T-helper 17 cell (primary cell): Measurements from ENCODE around the gene TERT. TPM values are rescaled to one million over a fixed set of nuclear protein-coding genes. Genes with fewer than 3 reads are reported as not detected.

Experiments
- ATAC-seq: fragments of 150-1000 bp; cut with Tn5 transposase; 2 replicates; pipeline ENCODE4 v1.10.0; 2021; ENCODE audit warnings: mild to moderate bottlenecking, moderate library complexity
- DNase-seq, 3 donors: peaks; one replicate each; pipeline versions ENCODE4 v3.0.0 to v3.0.0-alpha.2; 2020 to 2021
- H3K9me3 ChIP-seq: one replicate; pipeline ENCODE4 v1.7.0; 2013; ENCODE audit warnings: low read length, mild to moderate bottlenecking; ENCODE audit not compliant: control insufficient read depth, poor library complexity, severe bottlenecking
- H3K27ac Mint-ChIP-seq: one replicate; pipeline ENCODE4 v1.8.0; 2022; ENCODE audit warnings: mild to moderate bottlenecking, moderate library complexity, mixed read lengths
- H3K27me3 Mint-ChIP-seq: one replicate; pipeline ENCODE4 v1.8.0; 2022; ENCODE audit warnings: mixed read lengths
- H3K36me3 Mint-ChIP-seq: one replicate; pipeline ENCODE4 v1.8.0; 2022; ENCODE audit warnings: low read depth, mixed read lengths
- H3K4me1 Mint-ChIP-seq: one replicate; pipeline ENCODE4 v1.8.0; 2022; ENCODE audit warnings: mild to moderate bottlenecking, mixed read lengths
- H3K4me3 Mint-ChIP-seq: one replicate; pipeline ENCODE4 v1.8.0; 2022; ENCODE audit warnings: mild to moderate bottlenecking, moderate library complexity, mixed read lengths
- total RNA-seq, 4 donors: library from RNA in 2 of 4; stranded (reverse) in 2 of 4; gene quantifications; one replicate each; pipeline ENCODE4 v1.2.3 and lab custom pipeline; 2022 to 2026

Gene TERT
- total RNA-seq, 2 donors from 2014 or later = 0.10 to 0.80 TPM

DNA sequence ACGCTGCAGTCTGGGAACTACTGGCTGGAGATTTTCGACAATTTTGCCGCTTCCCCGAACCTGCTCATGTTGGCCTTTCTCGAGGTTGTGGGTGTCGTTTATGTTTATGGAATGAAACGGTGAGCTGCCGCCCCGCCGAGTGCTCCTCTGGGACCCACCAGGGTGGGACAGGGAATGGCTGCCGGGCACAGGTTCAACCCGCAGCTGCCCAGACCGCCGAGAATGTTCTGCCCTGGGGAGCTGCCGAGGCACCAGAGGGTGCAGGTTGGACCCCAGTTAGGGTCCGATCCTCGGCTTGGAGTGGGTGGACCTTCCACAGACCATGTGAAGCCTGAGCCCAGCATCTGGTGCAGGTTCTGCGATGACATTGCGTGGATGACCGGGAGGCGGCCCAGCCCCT, 50.6 kb downstream of the TERT start:
- Mint-ChIP-seq H3K4me3 (no peak overlapping the region), H3K36me3 (peaks cover 4% of the 10 kb centered on the region), H3K27ac (no peak overlapping the region), H3K27me3 (peaks cover 10% of the 10 kb centered on the region), H3K4me1 (no peaks in the 10 kb centered on the region)
- H3K9me3 ChIP-seq = no peaks in the 10 kb centered on the region
- ATAC-seq (no peak), DNase-seq (no peak)

DNA sequence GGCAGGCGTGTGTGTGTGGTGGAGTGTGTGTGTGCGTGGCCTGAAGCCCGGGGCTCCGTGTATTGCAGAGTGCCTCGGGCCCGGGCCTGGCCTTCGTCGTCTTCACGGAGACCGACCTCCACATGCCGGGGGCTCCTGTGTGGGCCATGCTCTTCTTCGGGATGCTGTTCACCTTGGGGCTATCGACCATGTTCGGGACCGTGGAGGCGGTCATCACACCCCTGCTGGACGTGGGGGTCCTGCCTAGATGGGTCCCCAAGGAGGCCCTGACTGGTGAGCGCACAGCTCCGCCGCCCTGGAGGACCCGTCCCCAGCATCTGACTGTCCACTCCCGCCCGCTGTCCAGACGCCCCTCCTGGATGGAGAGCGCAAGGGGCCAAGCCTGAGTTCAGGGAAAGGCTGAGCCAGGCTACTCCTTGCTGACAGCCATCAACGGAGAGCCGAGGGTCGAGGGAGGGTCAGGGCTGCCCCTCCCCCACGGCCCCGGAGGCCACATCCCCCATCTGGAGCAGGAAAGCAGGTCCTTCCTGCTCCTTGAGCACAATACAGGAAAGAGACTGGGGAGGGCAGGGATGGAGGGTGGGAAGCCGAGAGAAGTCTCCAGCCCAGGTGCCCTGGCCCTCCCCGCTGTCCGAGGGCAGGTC, 51.3 kb downstream of the TERT start:
- Mint-ChIP-seq H3K27me3 (peaks cover 10% of the 10 kb centered on the region), H3K36me3 (peaks cover 4% of the 10 kb centered on the region), H3K27ac (no peak overlapping the region), H3K4me1 (no peaks in the 10 kb centered on the region), H3K4me3 (no peak overlapping the region)
- DNase-seq (no peak), ATAC-seq (no peak)
- no peaks in the 10 kb centered on the region for H3K9me3 ChIP-seq

DNA sequence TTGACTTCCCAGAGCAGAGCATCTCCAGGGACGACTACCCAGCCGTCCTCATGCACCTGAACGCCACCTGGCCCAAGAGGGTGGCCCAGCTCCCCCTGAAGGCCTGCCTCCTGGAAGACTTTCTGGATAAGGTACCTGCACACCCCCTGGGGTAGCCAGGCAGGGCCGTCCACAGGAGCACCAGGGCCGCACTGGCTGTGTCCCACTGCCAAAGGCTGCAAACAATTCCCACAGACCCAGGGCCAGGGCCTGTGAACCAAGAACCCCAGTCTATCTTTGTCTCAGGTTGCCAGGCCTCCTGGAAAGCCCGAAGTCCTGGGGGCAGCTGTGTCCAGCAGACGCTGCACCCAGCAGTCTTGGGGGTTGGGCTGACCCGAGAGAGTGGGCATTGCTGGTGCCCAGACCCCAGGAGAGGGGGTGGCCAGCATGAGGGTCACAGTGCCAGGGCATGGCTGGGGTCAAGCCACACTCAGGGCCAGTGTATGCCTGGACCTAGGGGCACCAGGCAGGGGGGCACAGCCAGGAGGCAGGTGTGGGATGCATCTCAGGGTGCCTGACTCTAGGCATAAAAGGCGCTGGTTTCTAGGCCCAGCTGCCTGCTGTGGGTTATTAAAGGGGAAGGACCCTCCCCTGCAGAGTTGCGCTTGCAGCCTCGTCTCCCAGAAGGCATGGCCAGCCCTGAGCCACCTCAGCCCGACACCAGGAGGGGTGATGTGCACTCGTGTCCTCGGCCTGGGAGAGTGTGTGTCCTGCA, 52.0 kb downstream of the TERT start:
- no peaks in the 10 kb centered on the region for H3K4me1 Mint-ChIP-seq
- H3K27me3 Mint-ChIP-seq = peaks cover 5% of the 10 kb centered on the region
- no peak overlapping the region for H3K4me3 Mint-ChIP-seq
- H3K36me3 Mint-ChIP-seq = peaks cover 4% of the 10 kb centered on the region
- H3K27ac Mint-ChIP-seq = no peak overlapping the region
- ATAC-seq (no peak), DNase-seq (no peak)
- H3K9me3 ChIP-seq = no peaks in the 10 kb centered on the region

DNA sequence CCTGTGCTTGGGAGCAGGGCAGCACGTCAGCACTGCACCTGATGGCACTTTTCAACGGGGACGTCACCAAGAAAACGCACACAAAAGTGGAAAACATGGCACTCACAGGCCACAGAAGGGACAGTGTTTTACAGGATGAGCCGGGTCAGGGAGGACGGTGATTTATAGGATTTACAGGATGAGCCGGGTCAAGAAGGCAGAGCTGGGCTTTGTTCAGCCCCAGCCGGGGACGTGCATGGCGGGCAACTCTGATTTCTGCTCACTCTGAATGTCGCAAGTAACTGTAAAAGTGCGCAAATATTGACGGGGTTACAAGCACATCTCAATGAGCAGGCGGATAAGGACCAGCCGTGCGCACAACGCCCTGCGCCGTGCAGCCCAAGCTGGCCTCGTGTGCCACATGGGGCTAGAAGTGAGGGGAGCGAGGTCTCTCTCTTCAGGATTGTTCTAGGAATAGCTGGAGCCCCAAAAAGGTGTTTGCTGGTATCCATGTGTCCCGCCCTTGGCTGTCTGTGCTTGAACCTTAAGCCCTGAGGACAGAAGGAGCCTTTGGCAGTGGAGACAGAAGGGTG, 53.3 kb downstream of the TERT start:
- Mint-ChIP-seq H3K36me3 (peaks cover 4% of the 10 kb centered on the region), H3K4me3 (no peak overlapping the region), H3K27me3 (peaks cover 5% of the 10 kb centered on the region), H3K4me1 (no peaks in the 10 kb centered on the region), H3K27ac (no peak overlapping the region)
- H3K9me3 ChIP-seq = no peaks in the 10 kb centered on the region
- ATAC-seq = no peak
- DNase-seq = no peak

GRCh38 chr5:1240496-1241260, 54.2 kb downstream of the TERT start:
- peaks cover 4% of the 10 kb centered on the region for H3K36me3 Mint-ChIP-seq
- ATAC-seq (no peak), DNase-seq (no peak)
- no peaks in the 10 kb centered on the region for H3K9me3 ChIP-seq
- no peaks in the 10 kb centered on the region for H3K4me1 Mint-ChIP-seq
- H3K27ac Mint-ChIP-seq = no peak overlapping the region
- H3K4me3 Mint-ChIP-seq = no peak overlapping the region
- peaks cover 5% of the 10 kb centered on the region for H3K27me3 Mint-ChIP-seq

DNA sequence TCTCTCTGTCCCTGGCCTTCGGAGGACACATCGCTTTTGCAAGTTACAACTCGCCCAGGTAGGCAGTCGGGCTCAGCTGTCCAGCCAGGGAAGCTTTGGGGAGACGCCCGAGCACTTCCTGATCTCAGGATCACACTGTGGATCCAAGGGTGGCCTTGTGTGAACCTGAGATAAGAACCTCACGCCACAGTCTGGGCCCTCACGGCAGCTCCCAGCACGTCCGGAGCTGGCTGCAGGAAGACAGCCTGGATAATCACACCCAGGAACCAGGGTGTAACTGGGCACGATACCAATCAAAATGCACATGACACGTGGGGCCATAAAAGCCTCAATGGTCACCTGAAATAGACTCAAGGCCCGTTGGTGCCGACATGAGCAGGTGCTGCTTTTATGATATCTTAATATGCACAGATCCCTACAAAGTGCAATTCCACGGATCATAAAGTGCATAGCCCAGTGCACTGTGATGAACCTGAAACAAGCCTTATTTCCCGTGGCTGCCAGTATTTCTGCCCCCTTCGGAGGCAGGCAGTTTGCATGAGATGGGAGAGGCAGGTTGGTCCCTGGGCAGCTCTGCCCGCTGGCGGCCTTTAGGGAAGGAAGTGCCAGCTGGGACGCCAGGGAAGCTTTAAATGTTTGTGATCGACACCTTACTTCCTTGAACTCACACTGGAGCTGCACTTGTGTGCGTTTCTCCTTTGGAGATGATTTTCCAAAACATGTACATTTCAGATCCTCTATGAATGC, 55.2 kb downstream of the TERT start:
- H3K4me1 Mint-ChIP-seq = no peaks in the 10 kb centered on the region
- no peak overlapping the region for H3K4me3 Mint-ChIP-seq
- peaks cover 5% of the 10 kb centered on the region for H3K27me3 Mint-ChIP-seq
- no peak overlapping the region for H3K27ac Mint-ChIP-seq
- no peak for DNase-seq
- ATAC-seq = no peak
- H3K9me3 ChIP-seq = no peaks in the 10 kb centered on the region
- H3K36me3 Mint-ChIP-seq = peaks cover 4% of the 10 kb centered on the region

DNA sequence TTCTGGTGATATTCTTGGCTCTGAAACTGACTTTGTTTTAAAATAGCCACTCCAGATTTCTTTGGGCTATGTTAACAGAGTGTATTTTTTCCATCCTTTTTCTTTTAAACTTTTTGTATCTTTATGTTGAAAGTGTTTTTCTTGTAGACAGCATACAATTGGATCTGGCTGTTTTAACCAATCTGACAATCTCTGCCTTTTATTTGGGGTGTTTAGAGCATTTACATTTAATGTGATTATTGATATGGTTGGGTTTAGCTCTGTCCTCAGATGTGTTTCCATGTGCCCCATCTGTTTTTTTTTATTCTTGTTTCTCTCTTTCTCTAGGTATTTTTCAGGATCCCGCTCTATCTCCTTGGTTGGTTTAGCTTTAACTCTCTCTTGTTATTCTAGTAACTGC, 59.0 kb downstream of the TERT start:
- DNase-seq (no peak), ATAC-seq (no peak)
- no peak overlapping the region for H3K27ac Mint-ChIP-seq
- no peaks in the 10 kb centered on the region for H3K4me1 Mint-ChIP-seq
- H3K27me3 Mint-ChIP-seq = peaks cover 6% of the 10 kb centered on the region
- H3K9me3 ChIP-seq = no peaks in the 10 kb centered on the region
- no peak overlapping the region for H3K4me3 Mint-ChIP-seq
- peaks cover 4% of the 10 kb centered on the region for H3K36me3 Mint-ChIP-seq

DNA sequence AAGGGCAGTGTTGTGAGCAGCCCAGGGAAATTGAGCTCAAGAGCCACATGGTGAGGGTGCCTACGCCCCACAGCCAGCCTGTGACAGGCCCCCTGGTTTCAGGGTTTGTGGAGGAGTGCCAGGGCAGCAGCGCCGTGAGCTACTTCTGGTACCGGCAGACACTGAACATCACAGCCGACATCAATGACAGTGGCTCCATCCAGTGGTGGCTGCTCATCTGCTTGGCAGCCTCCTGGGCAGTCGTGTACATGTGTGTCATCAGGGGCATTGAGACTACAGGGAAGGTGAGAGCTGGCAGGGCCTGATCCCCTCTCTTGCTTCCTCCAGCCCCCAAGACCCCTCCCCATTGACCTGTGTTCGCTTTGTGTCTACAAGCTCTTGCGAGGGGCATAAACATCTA, 59.5 kb downstream of the TERT start:
- DNase-seq (no peak), ATAC-seq (no peak)
- H3K4me3 Mint-ChIP-seq = no peak overlapping the region
- H3K27ac Mint-ChIP-seq = no peak overlapping the region
- H3K36me3 Mint-ChIP-seq = peaks cover 2% of the 10 kb centered on the region
- no peaks in the 10 kb centered on the region for H3K9me3 ChIP-seq
- peaks cover 9% of the 10 kb centered on the region for H3K27me3 Mint-ChIP-seq
- H3K4me1 Mint-ChIP-seq = no peaks in the 10 kb centered on the region

DNA sequence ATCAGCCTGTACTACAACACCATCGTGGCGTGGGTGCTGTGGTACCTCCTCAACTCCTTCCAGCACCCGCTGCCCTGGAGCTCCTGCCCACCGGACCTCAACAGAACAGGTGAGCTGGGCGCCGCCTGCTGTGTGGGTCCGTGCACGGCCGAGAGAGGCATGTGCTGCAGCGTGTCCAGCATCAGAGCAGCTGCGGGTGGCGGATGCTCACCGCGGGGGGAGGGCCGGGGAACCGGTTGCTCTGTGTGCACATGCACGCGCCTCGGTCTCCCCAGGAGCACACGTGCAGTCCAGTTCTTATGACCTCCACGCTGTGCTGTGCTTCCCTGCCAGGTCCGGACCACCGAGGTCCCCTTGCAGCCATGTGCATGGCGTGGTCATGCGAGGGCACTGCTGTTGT, 62.1 kb downstream of the TERT start:
- H3K4me1 Mint-ChIP-seq = no peaks in the 10 kb centered on the region
- peaks cover 3% of the 10 kb centered on the region for H3K36me3 Mint-ChIP-seq
- no peaks in the 10 kb centered on the region for H3K9me3 ChIP-seq
- H3K27ac Mint-ChIP-seq = no peak overlapping the region
- DNase-seq = no peak
- peaks cover 33% of the 10 kb centered on the region for H3K27me3 Mint-ChIP-seq
- no peak for ATAC-seq
- H3K4me3 Mint-ChIP-seq = no peak overlapping the region

- Mint-ChIP-seq H3K27ac (no peak overlapping the region), H3K27me3 (peaks cover 36% of the 10 kb centered on the region), H3K4me1 (no peaks in the 10 kb centered on the region), H3K36me3 (peaks cover 3% of the 10 kb centered on the region), H3K4me3 (no peak overlapping the region)
- ATAC-seq = no peak
- no peak for DNase-seq
- no peaks in the 10 kb centered on the region for H3K9me3 ChIP-seq
These were observed 63.4 kb downstream of the TERT start for GRCh38 chr5:1231354-1231905.

DNA sequence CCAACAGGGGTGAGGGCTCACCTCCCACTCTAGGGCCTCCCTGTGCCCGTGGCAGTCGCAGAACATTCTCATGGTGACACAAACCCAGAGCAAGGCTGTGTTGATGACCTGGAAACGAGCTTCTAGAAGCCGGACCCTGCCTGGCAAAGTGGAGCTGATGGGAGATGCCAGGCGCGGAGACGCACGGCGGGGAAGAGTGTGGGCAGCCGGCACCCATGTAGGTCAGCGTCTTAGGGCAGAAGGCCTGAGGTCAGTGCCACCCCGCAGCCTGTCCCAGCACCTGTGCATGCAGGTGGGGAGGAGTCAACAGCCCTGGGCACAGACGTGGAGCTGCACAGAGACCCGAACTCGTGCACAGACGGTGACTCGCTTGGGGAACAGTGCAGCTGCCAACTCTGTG, 64.3 kb downstream of the TERT start:
- Mint-ChIP-seq H3K27ac (no peak overlapping the region), H3K4me3 (no peak overlapping the region)

GRCh38 chr5:1229822-1230221, 65.0 kb downstream of the TERT start:
- H3K36me3 Mint-ChIP-seq = peaks cover 3% of the 10 kb centered on the region
- H3K27me3 Mint-ChIP-seq = peaks cover 36% of the 10 kb centered on the region
- no peak overlapping the region for H3K27ac Mint-ChIP-seq
- no peak for DNase-seq
- H3K4me1 Mint-ChIP-seq = no peaks in the 10 kb centered on the region
- no peak for ATAC-seq
- no peak overlapping the region for H3K4me3 Mint-ChIP-seq
- no peaks in the 10 kb centered on the region for H3K9me3 ChIP-seq

More for the DNA sequence above, 64.3 kb downstream of the TERT start:
- no peak for DNase-seq
- peaks cover 36% of the 10 kb centered on the region for H3K27me3 Mint-ChIP-seq
- no peak for ATAC-seq
- H3K4me1 Mint-ChIP-seq = no peaks in the 10 kb centered on the region
- H3K36me3 Mint-ChIP-seq = peaks cover 3% of the 10 kb centered on the region
- no peaks in the 10 kb centered on the region for H3K9me3 ChIP-seq
